K562 (cell line): ENCODE results near the gene ERCC1. TPM values are rescaled to one million over a fixed set of nuclear protein-coding genes. Genes with fewer than 3 reads are reported as not detected.
A peak's percentile ranks its signal among the peaks of the same experiment; 100 is the strongest.

Experiments
- FIP1L1 ChIP-seq: fragments of 200-400 bp; formaldehyde crosslinking; IDR thresholded peaks from 2 replicates; pipeline ENCODE4 v1.6.1; 2018; ENCODE audit warnings: mild to moderate bottlenecking, low read depth, low read length; ENCODE audit not compliant: poor library complexity, severe bottlenecking
- FOXP1 ChIP-seq: sonication (generic); formaldehyde crosslinking; IDR thresholded peaks from 2 replicates; pipeline ENCODE4 v1.8.0; 2022; ENCODE audit warnings: mild to moderate bottlenecking, missing genetic modification reagents
- GABPA ChIP-seq: fragments of 200-800 bp; sonication (Bioruptor generic); conservative IDR thresholded peaks from 2 replicates; pipeline ENCODE4 v1.6.1; 2016; ENCODE audit warnings: low read depth, missing genetic modification characterization, missing compliant biosample characterization
- LCOR ChIP-seq: sonication (generic); formaldehyde crosslinking; IDR thresholded peaks from 2 replicates; pipeline ENCODE4 v1.8.0; 2022; ENCODE audit warnings: mild to moderate bottlenecking, missing genetic modification reagents
- RB1 ChIP-seq: fragments of 450-650 bp; IDR thresholded peaks from 2 replicates; pipeline ENCODE4 v1.6.1; 2017; ENCODE audit warnings: low read depth, mild to moderate bottlenecking
- RCOR1 ChIP-seq, 2 experiments: IDR thresholded peaks; 2 replicates each; pipeline ENCODE4 v1.6.1; 2012; ENCODE audit warnings: low read depth in 2 of 2, low read length in 2 of 2, borderline replicate concordance in 1 of 2, improper control_type of control experiment in 1 of 2
- SMARCB1 ChIP-seq: IDR thresholded peaks from 2 replicates; pipeline ENCODE4 v1.6.1; 2011; ENCODE audit warnings: improper control_type of control experiment, low read depth; ENCODE audit not compliant: insufficient read length
- SPI1 ChIP-seq: IDR thresholded peaks from 2 replicates; pipeline ENCODE4 v1.6.1; 2011; ENCODE audit warnings: low read depth, low read length, control low read depth, borderline replicate concordance
- TBL1XR1 ChIP-seq, 2 experiments: IDR thresholded peaks; 2 replicates each; pipeline ENCODE4 v1.6.1; 2012; ENCODE audit warnings: improper control_type of control experiment in 2 of 2, low read length in 2 of 2, mild to moderate bottlenecking in 1 of 2
- TEAD4 ChIP-seq, 2 experiments: sonication (generic) in 1 of 2; formaldehyde crosslinking in 1 of 2; IDR thresholded peaks; 2 replicates each; pipeline versions ENCODE4 v1.6.1 to v1.8.0; 2012 to 2022; ENCODE audit warnings: borderline replicate concordance in 1 of 2, inconsistent platforms in 1 of 2, low read length in 1 of 2, mild to moderate bottlenecking in 1 of 2, missing genetic modification reagents in 1 of 2
- U2AF1 ChIP-seq: fragments of 200-400 bp; formaldehyde crosslinking; optimal IDR thresholded peaks from 2 replicates; pipeline ENCODE3; 2017; ENCODE audit warnings: mild to moderate bottlenecking, low read depth, low read length, moderate library complexity
- ZBED1 ChIP-seq: IDR thresholded peaks from 2 replicates; pipeline ENCODE4 v1.6.1; 2014
- ZC3H4 ChIP-seq: sonication (generic); formaldehyde crosslinking; IDR thresholded peaks from 2 replicates; pipeline ENCODE4 v1.9.0; 2021; ENCODE audit warnings: missing genetic modification reagents, borderline replicate concordance
- ZFP36 ChIP-seq: fragments of 150-350 bp; IDR thresholded peaks from 2 replicates; pipeline ENCODE4 v1.6.1; 2018; ENCODE audit warnings: low read length, low read depth; ENCODE audit not compliant: partially characterized antibody
- ZNF24 ChIP-seq: fragments of 450-650 bp; IDR thresholded peaks from 2 replicates; pipeline ENCODE4 v1.6.1; 2016
- ZNF561 ChIP-seq: fragments of 450-650 bp; formaldehyde crosslinking; conservative IDR thresholded peaks from 2 replicates; pipeline ENCODE4 v1.4.0; 2020; ENCODE audit warnings: mild to moderate bottlenecking, moderate library complexity
- ZNF57 ChIP-seq: fragments of 450-650 bp; formaldehyde crosslinking; IDR thresholded peaks from 2 replicates; pipeline ENCODE4 v1.4.0; 2020; ENCODE audit warnings: mild to moderate bottlenecking, moderate library complexity
- ZNF584 ChIP-seq: fragments of 200-800 bp; sonication (Bioruptor generic); IDR thresholded peaks from 2 replicates; pipeline ENCODE4 v1.6.1; 2016; ENCODE audit warnings: low read depth, mild to moderate bottlenecking, missing genetic modification characterization, missing compliant biosample characterization
- ZNF717 ChIP-seq: fragments of 250-450 bp; sonication (Bioruptor Pico); IDR thresholded peaks from 2 replicates; pipeline ENCODE4 v1.5.0; 2021
- polyA plus RNA-seq, 8 experiments: library from polyadenylated mRNA; depleted of rRNA in 4 of 8; stranded (reverse) in 5 of 8; unstranded in 3 of 8; fragments of >200 nt; fragmentation: Nextera tagmentation in 2 of 8; fragmentation: Illumina TruSeq in 1 of 8; extraction: Ambion mirVana in 2 of 8; extraction: Trizol in 1 of 8; gene quantifications; 2 replicates each; pipeline versions ENCODE4 v1.2.1 to v1.2.3, GENCODE V29; 2011 to 2014; ENCODE audit warnings: inconsistent platforms in 1 of 8, missing spikeins in 1 of 8
- total RNA-seq, 7 experiments: library from RNA; depleted of rRNA in 6 of 7; stranded (reverse); fragments of >200 nt in 6 of 7; fragmentation: Illumina TruSeq in 2 of 7; extraction: Trizol in 2 of 7; gene quantifications; 2 replicates each; pipeline versions ENCODE4 v1.2.1 to v1.2.3, GENCODE V29; 2011 to 2021; ENCODE audit warnings: low replicate concordance in 1 of 7
- TF ChIP-seq, protein P1 (sequence below): fragments of 450-650 bp; IDR thresholded peaks from 2 replicates; pipeline ENCODE4 v1.7.1; 2018; ENCODE audit warnings: mild to moderate bottlenecking, low read depth; ENCODE audit not compliant: partially characterized antibody
- TF ChIP-seq, protein P2 (sequence below): fragments of 250-450 bp; sonication (Bioruptor Pico); IDR thresholded peaks from 2 replicates; pipeline ENCODE4 v1.4.0; 2020; ENCODE audit warnings: mild to moderate bottlenecking, moderate library complexity, borderline replicate concordance
- TF ChIP-seq, protein P3 (sequence below): conservative IDR thresholded peaks from 2 replicates; pipeline ENCODE4 v1.6.1; 2011; ENCODE audit warnings: low read depth, mild to moderate bottlenecking, low read length; ENCODE audit not compliant: control insufficient read depth

ERCC1 gene
- total and polyA plus RNA-seq, 9 of the 15 experiments (the other 6 are each of a cell fraction or from before 2014, with no cell fraction given) = 9.3 to 92.6 (median 60.0) TPM

DNA sequence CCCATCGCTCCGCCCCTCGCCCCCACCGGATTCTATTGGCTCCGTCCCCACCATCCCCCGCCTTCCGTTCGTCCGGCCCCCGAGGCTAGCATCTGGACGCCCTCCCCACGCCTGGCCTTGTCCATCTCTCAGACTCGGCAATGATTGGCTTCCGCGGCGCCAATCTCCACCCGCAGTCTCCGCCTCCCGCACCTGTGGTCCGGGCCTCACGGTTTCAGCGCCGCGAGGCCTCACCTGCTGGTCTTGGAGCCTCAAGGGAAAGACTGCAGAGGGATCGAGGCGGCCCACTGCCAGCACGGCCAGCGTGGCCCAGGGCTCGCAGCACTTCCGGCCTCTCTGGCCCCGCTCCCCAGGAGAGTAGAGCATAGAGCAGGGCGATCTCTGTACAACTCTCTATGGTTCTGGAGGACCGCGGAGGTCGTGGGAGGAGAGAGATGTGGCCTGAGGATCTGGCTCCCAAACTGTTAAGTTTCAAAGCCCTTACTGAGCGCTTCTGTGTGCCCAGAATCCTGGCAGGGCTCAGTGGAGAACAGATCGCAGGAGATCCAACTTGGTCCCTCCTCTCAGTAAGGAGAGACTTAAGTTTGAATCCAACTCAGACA lies at the start of gene ERCC1 (continued):
- TF ChIP-seq, protein P1, sequence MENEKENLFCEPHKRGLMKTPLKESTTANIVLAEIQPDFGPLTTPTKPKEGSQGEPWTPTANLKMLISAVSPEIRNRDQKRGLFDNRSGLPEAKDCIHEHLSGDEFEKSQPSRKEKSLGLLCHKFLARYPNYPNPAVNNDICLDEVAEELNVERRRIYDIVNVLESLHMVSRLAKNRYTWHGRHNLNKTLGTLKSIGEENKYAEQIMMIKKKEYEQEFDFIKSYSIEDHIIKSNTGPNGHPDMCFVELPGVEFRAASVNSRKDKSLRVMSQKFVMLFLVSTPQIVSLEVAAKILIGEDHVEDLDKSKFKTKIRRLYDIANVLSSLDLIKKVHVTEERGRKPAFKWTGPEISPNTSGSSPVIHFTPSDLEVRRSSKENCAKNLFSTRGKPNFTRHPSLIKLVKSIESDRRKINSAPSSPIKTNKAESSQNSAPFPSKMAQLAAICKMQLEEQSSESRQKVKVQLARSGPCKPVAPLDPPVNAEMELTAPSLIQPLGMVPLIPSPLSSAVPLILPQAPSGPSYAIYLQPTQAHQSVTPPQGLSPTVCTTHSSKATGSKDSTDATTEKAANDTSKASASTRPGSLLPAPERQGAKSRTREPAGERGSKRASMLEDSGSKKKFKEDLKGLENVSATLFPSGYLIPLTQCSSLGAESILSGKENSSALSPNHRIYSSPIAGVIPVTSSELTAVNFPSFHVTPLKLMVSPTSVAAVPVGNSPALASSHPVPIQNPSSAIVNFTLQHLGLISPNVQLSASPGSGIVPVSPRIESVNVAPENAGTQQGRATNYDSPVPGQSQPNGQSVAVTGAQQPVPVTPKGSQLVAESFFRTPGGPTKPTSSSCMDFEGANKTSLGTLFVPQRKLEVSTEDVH = peak; percentile 81
- TF ChIP-seq U2AF1 (no peak), SPI1 (no peak), ZNF717 (CRISPR knock-in tag) (no peak), ZNF584 (no peak; the same call in 1 of the 2 replicates), ZC3H4 (CRISPR knock-in tag) (no peak), ZBED1 (no peak; the same call in 1 of the 2 replicates), TBL1XR1 (IDR thresholded peaks at IDR 0.05; ENCODE audit: low read length in 2 of 2) (no peak; a peak in 1 of 4 replicates), LCOR (CRISPR knock-in tag) (peak; percentile 85), ZNF24 (no peak), GABPA (tag) (peak; percentile 97), TEAD4 (IDR thresholded peaks at IDR 0.05; ENCODE audit: low read length) (peak; percentile 23; the same call in 1 of the 2 replicates), TEAD4 (CRISPR knock-in tag; IDR thresholded peaks at IDR 0.05; ENCODE audit: borderline replicate concordance) (no peak), FOXP1 (CRISPR knock-in tag) (no peak), RCOR1 (IDR thresholded peaks at IDR 0.05; ENCODE audit: borderline replicate concordance in 1 of 2, low read depth in 2 of 2, low read length in 2 of 2) (peak in 1 of 2 experiments; percentile 62; a peak in 3 of 4 replicates), FIP1L1 (peak; percentile 76), RB1 (0 out of 2 replicates have a peak, but pooled peaks have one; percentile 28), SMARCB1 (peak; percentile 1), ZNF57 (no peak), ZFP36 (no peak), ZNF561 (CRISPR knock-in tag) (no peak)
- TF ChIP-seq, protein P2, sequence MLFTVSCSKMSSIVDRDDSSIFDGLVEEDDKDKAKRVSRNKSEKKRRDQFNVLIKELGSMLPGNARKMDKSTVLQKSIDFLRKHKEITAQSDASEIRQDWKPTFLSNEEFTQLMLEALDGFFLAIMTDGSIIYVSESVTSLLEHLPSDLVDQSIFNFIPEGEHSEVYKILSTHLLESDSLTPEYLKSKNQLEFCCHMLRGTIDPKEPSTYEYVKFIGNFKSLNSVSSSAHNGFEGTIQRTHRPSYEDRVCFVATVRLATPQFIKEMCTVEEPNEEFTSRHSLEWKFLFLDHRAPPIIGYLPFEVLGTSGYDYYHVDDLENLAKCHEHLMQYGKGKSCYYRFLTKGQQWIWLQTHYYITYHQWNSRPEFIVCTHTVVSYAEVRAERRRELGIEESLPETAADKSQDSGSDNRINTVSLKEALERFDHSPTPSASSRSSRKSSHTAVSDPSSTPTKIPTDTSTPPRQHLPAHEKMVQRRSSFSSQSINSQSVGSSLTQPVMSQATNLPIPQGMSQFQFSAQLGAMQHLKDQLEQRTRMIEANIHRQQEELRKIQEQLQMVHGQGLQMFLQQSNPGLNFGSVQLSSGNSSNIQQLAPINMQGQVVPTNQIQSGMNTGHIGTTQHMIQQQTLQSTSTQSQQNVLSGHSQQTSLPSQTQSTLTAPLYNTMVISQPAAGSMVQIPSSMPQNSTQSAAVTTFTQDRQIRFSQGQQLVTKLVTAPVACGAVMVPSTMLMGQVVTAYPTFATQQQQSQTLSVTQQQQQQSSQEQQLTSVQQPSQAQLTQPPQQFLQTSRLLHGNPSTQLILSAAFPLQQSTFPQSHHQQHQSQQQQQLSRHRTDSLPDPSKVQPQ (CRISPR knock-in tag) = no peak
- TF ChIP-seq, protein P3, sequence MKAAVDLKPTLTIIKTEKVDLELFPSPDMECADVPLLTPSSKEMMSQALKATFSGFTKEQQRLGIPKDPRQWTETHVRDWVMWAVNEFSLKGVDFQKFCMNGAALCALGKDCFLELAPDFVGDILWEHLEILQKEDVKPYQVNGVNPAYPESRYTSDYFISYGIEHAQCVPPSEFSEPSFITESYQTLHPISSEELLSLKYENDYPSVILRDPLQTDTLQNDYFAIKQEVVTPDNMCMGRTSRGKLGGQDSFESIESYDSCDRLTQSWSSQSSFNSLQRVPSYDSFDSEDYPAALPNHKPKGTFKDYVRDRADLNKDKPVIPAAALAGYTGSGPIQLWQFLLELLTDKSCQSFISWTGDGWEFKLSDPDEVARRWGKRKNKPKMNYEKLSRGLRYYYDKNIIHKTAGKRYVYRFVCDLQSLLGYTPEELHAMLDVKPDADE = no peak; the same call in 1 of the 2 replicates
